KG1 (cell line): ENCODE data around the gene ADH4.

Experiments used
- DNase-seq: peaks from one replicate; lab custom pipeline; 2025; lab: John Stamatoyannopoulos, UW

Gene ADH4

DNA sequence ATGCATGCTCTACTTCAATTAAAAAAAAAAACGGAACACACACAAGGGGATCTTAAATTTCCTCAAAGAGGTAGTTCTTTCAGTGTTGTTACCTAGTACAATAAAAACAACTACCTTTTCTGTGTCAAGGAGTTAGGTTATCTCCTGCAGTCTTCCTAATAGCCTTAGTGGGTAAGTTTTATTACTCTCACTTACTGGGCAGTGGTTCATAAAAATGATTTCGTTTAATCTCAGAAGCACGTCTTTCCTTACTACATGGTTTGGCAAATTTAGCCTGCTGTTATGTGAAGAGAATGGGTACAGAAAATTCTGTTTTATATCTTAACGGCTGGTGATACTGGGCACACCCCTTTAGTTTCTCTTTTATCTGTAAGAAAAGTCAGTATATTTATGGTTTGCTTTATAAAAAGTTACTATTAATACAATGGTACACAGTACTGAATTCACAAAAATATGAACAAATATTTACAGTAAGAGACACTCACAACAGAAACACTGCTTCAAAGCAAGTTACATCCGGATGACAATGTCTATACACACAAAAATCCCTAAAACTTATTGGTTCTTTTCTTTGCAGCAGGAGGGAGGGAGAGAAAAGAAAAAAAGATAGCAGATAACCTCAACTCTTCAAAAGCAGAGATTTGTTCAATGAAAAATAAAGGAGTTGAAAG lies 64.3 kb downstream of the ADH4 start:
- no peak for DNase-seq

DNA sequence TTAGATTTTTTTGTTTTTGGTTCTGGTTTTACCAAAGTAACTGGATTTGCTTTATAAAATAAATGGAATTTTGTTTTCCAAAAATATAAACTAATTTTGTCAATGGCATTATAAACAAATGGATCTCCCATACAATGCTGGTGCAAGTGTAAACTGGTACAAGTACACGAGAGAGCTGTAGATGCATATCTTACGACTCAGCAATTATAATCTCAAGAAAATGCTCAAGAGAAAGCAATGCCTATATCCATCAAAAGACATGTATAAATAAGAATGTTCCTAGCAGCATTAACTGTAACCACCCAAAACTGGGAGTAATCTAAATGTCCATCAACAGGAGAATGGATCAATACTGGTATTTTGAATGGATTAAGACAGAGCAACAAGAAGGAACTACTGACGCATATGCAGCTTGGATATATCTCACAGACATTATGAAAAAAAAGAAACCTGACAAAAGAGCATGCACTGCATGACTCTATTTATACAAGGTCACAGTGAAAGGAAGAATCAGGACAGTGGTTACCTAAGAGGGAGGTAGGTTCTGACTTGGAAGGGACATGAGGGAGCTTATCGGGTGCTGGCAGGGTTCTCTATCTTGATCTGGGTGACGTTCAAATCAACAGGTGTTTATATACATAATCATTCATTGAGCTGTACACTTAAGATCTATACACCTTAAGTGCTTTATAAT lies 65.0 kb downstream of the ADH4 start:
- no peak for DNase-seq

- no peak for DNase-seq
These were observed 65.8 kb downstream of the ADH4 start for GRCh38 chr4:99078336-99078735.

DNA sequence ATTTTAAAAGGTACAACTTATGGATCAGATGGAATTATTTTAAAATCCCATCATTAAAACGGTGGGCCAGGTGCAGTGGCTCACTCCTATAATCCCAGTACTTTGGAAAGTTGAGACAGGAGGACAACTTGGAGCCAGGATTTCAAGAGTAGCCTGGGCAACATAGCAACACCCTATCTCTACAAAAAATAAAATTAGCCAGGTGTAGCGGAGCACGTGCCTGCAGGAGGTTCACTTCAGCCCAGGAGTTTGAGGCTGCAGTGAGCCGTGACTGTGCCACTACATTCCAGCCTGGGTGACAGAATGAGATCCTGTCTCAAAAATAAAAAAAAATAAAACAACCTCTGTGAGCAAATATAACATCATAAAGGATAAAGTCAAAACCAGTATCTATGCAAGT lies 66.9 kb downstream of the ADH4 start:
- DNase-seq = no peak

DNA sequence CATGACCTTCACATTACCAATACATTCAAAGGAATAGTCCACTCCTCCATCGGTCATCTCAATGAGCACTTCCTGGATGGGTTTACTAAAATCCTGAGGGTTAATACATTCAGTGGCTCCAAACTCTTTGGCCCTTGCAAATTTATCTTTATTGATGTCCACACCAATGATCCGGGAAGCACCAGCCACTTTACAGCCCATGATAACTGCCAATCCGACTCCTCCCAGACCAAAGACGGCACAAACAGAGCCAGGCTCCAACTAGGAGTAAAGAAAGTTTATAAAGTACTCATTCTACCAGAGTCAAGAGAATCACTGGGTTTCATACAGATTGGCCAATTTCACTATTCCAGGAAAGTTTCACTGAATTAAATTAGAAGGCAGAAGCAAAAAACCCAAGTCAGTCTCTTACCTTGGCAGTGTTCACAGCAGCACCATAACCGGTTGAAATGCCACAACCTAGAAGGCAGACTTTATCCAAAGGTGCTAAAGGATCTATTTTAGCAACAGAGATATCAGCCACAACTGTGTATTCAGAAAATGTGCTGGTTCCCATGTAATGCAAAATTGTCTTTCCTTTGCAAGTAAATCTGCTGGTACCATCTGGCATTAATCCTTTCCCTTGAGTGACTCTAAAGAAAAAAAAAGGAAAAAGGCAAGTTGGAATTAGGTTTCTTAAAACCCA lies 67.7 kb downstream of the ADH4 start:
- no peak for DNase-seq

DNA sequence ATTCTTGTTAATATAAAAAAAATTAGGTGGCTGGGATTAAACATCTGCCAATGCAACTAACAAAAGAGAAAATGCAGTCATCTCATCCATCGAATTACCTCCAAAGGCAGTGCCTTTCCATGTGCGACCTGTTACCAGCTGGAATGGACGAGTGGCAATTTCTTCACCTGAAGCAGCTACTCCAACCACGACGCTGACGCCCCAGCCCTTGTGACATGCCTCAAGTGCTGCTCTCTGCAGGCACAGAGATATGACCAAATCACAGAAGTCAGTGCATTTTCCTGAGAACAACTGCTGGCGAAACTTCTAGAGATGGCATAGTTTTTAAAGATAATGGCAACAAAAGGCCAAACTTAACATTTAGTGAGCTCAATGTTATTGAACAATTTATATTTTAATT lies 69.3 kb downstream of the ADH4 start:
- DNase-seq = no peak
